Heart left ventricle (tissue), 13 donors: Measurements from ENCODE around the gene GPR137C.

Experiments
- POLR2A ChIP-seq, 2 donors: fragments of 450-650 bp; IDR thresholded peaks; one replicate each; pipeline ENCODE4 v1.6.1; 2017; ENCODE audit warnings: antibody characterized with exemption in 2 of 2, mild to moderate bottlenecking in 2 of 2, moderate library complexity in 2 of 2
- TF ChIP-seq, protein P1 (sequence below), 12 donors: fragments of 200-600 bp; sonication (generic) in 4 of 12; IDR thresholded peaks; one replicate each; pipeline versions ENCODE4 v1.5.0 to v1.8.0; 2018 to 2022; ENCODE audit warnings: antibody characterized with exemption in 12 of 12, mild to moderate bottlenecking in 5 of 12
- donor health status: ischemic (EF 13 %, LVEDD 7.1; RV severe dilation, severe dysfunction).
- donor health status: DM: no; HTN: yes; CAD: no.
- donor health status: DM: no; HTN: no; CAD: no.
- donor health status: ischemic (EF 25% LVEDD 6.9; RV normal size, moderate dysfunction).
- donor health status: ischemic (EF 25% LVEDD 5.7; RV mildly dilated, moderate dysfunction).
- donor health status: ischemic (EF 35%, LVEDD 5.7; RV mildly dilated, moderate dysfunction).
- donor health status: nonischemic (EF 11% LVEDD 7.7; RV severe dilation, severe dysfunction).
- donor health status: DM: yes; HTN: yes; CAD: no.
- donor health status: PGD.
- donor health status: ischemic (EF 29% LVEDD 5.4; RV normal size, mild dysfunction).
- donor health status: nonischemic (EF 23%, LVEDD 6.1; RV moderate dilation, normal function).

DNA sequence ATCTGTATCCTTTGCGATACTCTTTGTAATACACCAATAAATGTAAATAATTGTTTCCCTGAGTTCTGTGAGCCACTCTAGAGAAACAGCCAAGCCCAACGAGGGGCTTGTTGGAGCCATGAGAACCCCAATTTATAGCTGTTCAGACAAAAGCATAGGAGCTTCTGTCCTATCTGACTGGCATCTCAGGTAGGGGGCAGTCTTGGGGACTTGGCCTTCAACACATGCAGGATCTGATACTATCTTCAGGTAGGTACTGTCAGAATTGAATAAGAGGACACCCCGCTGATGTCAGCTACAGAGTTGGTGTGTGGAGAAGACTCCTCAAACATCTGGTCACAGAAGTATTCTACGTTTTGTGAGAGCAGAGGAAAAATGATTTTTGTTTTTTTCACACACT lies 25.6 kb upstream of the GPR137C start:
- TF ChIP-seq, protein P1, sequence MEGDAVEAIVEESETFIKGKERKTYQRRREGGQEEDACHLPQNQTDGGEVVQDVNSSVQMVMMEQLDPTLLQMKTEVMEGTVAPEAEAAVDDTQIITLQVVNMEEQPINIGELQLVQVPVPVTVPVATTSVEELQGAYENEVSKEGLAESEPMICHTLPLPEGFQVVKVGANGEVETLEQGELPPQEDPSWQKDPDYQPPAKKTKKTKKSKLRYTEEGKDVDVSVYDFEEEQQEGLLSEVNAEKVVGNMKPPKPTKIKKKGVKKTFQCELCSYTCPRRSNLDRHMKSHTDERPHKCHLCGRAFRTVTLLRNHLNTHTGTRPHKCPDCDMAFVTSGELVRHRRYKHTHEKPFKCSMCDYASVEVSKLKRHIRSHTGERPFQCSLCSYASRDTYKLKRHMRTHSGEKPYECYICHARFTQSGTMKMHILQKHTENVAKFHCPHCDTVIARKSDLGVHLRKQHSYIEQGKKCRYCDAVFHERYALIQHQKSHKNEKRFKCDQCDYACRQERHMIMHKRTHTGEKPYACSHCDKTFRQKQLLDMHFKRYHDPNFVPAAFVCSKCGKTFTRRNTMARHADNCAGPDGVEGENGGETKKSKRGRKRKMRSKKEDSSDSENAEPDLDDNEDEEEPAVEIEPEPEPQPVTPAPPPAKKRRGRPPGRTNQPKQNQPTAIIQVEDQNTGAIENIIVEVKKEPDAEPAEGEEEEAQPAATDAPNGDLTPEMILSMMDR (IDR thresholded peaks at IDR 0.05) = no peak
- TF ChIP-seq POLR2A (IDR thresholded peaks at IDR 0.05) = no peak
